Stimulated activated CD4-positive, alpha-beta T cell treated with anti-CD3 and anti-CD28 coated beads, Interleukin-2, amount 100 ng/mL, for 4 hours (primary cell): ENCODE measurements around the gene CEP135.
"Not testable (repeated sequence)": the region's sequence is repeated elsewhere in the genome, so short reads cannot be mapped to it uniquely, and the experiment has no call there.

Experiments
- DNase-seq: peaks from one replicate; pipeline ENCODE4 v3.0.0-alpha.2; 2020; ENCODE audit warnings: low read depth

The CEP135 gene

DNA sequence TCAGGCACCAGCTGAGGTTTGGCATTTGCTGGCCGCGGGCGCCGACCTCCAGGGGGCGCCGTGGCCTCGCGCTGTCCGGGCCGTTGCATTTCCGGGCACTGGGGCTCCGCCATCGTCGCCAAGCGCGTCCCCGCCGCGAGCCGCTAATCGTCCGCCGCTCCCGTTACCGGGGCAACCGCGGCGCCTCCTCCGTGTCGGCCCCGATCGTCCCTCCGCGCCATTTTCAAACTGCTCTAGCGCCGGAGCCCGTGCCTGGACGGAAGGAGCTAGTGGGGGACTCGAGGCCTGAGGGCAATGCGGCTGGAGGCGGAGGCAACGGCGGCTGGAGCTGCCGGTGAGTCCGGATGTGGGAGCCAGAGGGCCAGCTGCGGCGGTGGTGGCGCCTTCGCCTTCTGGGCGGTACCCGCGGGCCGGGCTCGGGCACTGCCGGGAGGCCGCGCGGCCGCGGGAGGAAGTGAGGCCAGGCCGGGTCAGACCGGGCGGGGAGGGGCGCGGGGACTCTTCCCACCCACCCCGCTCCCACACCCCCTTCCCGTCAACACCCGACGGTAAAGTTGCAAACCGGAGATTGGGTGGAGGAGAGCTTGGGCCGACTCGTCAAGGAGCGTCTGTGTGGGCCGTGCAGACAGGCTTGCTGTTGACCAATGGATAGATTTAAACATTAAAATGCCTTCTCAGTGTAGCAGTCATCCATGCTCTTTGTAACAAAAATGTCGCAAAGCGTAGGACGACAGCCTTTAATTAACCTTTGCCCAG lies at the start of gene CEP135:
CEP135 (plus strand) TSS at position 220 of the 756 bp plus-strand sequence. CDS start 3,186 bp downstream, outside the sequence.
- peak; percentile 81 for DNase-seq

- no peak for DNase-seq
Observed at GRCh38 chr4:55902677-55903076, 46.1 kb upstream of the CEP135 start.

DNA sequence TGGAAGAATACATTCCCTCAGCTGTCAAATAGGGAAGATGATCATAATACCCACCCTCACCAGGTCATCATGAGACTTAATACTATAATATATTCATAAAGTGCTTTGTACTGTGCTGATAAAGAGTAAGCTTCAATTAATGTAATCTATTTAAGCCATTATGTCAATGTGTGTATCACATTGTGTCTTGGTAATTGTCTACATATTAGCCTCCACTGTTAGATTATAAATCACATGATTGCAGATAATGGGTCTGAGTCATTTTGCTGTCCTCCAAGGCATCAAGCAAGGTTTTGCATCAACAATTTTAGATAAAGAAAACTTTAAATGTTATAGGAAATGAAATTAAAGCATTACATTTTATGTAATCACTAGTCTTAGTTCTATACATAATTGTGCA lies 45.2 kb upstream of the CEP135 start:
- no peak for DNase-seq

DNA sequence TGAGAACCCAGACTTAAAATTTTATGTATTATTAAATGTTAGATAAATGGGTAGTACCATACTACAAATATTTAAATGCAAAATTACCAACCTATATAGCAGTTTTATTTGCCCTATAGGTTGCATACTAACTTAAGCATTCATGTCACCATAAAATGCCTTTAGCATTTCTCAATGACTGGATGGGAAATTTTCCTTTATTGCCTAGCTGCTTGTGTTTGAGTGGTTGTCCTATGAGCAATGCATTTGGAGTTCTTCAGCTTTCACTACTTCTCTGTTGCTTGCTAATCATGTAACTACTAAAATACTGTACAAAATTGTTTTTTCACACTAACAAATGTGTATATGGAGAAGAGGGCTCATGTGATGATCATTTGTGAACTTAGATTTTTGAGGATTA lies 44.2 kb upstream of the CEP135 start:
- DNase-seq: no peak

- no peak for DNase-seq
Observed at GRCh38 chr4:55906323-55906722, 42.4 kb upstream of the CEP135 start.

DNA sequence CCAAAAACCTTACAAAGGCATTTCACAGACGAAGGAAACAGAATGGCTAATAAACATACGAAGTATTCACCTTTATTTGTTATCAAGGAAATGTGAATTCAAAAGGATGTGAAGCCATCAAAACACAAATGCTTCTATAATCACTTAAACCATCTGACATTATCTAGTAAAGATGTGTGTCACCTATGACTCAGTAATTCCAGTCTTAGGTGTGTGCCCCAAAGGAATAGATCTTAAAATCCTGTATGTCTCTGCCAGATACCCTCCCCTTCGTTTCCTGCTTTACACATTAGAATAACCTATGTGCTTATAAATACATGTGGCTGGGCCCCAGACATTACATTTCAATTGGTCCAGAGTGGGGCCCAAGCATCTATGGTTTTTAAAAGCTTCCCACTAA lies 41.8 kb upstream of the CEP135 start:
- peak; percentile 5 for DNase-seq

- DNase-seq: no peak
Observed at GRCh38 chr4:55907469-55907868, 41.3 kb upstream of the CEP135 start.

DNA sequence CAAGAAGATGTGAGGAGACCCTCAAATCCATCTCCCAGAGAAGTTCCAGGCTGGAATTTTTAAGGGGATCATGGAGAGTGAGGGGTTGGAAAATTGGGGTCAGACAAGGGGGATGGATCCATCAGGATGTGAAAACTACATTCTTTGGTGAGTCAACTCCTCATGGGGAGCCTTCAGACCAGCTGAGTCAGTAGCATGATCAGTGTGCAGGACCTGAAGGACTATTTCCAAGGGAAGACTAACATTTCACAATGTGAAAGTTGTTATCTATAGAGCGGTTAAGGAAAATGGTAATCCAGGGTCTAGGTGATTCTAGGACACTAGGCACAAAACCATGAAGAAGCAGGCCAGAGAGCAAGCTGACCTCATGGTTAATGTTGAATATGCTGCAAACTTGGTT lies 38.6 kb upstream of the CEP135 start:
- DNase-seq: no peak

- no peak for DNase-seq
Observed at GRCh38 chr4:55912249-55912648, 36.5 kb upstream of the CEP135 start.

GRCh38 chr4:55920571-55920970 lies 28.2 kb upstream of the CEP135 start:
- DNase-seq: no peak

DNA sequence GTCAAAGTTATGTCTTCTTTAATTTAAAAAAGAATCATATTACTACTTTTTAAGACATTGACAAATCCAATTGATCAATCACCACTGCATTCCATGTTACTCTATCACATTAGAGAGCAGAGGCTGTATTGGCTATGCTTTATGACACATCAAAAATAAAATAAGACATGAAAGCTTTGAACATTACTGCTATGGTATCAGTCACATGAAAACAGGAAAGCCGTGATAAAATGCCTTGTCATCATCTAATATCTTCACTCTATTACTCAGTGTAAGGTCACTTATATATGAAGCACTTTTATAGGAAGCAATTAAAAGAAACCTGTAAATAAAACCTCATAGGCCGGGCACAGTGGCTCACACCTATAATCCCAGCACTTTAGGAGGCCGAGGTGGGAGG lies 27.7 kb upstream of the CEP135 start:
- no peak for DNase-seq

DNA sequence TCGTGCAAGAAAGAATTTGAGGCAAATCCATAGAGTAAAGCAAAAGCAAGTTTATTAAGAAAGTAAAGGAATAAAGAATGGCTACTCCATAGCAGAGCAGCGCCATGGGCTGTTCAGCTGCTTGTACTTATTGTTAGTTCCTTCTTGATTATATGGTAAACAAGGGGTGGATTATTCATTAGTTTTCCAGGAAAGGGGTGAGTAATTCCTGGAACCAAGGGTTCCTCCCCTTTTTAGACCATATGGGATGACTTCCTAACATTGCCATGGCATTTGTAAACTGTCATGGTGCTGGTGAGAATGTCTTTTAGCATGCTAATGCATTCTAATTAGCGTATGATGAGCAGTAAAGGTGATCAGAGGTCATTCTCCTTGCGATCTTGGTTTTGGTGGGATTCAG lies 23.5 kb upstream of the CEP135 start:
- no peak for DNase-seq

DNA sequence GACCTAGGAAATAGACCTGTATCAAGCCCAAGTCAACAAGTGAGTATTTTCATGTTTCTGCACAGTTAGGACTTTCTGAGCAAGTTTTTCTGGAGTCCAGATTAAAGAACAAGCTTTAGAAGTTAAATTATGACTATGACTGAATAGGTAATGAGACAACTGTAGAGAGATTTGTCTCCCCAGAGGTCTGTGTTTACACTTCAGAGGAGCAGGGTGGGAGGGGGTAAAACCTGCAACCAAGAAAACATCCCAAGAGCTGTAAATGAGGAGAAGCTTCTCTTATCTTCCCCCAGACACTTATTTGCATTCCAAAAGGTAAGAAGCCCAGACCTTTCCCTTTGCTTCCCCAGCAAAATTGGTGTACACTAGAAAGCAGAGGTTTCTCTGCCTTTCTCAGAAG lies 22.1 kb upstream of the CEP135 start:
- DNase-seq: no peak

DNA sequence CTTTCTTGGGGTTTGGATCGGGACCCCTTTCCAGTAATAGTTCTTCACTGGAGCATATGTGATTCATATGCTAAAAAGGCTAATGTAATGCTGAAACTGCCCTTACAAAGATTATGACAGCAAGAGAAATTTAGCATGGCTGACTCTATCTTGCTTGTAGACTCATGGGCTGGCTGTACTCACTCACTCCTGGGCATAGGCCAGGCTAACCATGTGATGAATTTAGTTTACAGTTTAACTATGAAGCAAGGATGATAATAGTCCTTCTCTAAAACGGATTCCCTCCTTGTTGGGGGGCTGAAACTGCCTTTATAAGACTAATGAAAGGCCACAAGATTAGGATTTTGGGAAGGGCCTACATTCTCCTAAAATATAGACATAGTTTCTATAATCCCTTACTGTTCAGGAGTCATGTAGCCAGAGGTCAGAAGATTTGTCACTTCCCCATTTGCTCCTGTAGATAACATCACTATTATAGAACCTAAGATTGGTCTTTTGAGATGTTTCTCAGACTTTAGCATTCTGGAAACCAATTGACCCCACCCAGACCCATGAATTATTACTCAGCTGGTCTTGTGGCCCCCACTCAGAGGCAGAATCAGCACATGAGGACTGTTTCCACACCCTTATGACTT lies 20.8 kb upstream of the CEP135 start:
- no peak for DNase-seq

DNA sequence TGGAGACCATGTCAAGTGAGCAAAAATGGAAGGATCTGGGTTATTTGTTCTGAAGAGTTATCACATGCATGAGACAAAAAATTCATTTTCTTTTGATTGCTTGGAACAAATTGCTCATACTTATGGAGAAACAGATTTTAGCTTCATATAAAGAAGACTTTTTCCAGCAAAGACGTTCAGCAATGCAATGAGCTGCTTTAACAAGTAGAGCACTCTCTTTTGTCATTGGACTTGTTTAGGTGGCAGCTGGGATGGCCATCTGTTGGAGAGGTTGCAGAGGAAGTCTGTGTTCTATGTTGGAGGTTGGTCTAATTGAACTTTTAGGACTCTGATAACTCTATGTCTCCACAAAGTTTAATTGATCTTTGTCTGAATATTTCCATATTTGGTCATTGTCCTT lies 19.9 kb upstream of the CEP135 start:
- DNase-seq: no peak

DNA sequence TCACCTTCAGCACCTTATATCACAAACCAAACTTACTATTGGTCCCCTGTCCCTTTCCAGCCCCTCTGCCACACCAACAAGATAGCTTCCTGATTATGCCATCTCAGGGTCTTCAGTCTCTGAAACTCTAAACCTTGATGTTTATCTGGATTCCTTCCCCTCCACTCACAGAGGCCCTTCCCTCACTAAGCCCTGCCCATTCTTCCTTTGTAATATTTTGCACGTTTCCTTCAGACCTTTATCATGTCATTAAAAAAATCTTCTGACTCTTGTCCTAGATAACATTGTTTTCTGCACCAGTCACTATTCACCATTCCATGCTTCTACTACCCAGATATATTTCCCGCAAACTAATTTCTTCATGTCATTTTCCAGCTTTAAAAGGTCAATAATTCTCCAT lies 17.7 kb upstream of the CEP135 start:
- DNase-seq: no peak

- no peak for DNase-seq
Observed at GRCh38 chr4:55931833-55932232, 16.9 kb upstream of the CEP135 start.

GRCh38 chr4:55932511-55932910 lies 16.2 kb upstream of the CEP135 start:
- no peak for DNase-seq

- no peak for DNase-seq
Observed at GRCh38 chr4:55933611-55934010, 15.1 kb upstream of the CEP135 start.

DNA sequence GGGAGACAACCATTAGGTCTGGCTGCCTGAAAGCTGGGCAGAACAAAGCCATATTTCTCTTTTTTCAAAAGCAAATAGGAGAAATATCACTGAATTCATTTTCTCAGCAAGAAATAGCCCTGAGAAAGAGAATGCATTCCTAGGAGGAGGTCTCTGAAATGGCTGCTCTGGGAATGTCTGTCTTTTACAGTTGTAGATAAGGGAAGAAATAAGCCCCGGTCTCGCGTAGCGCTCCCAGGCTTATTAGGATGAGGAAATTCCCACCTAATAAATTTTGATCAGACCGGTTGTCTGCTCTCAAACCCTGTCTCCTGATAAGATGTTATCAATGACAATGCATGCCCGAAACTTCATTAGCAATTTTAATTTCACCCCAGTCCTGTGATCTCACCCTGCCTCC lies 12.8 kb upstream of the CEP135 start:
- not testable (repeated sequence) for DNase-seq

DNA sequence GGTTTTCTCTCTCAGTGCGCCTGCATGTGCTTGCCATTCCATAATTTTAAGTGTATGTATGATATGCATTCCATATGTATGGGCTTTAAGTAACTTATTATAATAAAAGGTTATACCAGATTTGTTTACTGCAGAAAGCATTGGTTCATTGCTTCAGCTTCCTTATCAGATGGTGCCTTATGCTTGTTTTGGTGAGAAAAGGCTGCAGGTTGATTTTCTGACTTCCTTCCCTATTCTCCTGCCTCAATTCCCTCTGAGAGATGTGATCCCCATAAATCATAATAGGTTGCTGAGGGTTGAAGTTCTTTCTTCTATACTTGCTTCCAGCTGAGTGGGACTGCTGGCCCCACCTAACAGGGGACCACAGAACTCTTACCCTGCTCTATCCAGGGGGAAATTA lies 10.3 kb upstream of the CEP135 start:
- DNase-seq: no peak

- DNase-seq: no peak
Observed at GRCh38 chr4:55939421-55939820, 9.3 kb upstream of the CEP135 start.

DNA sequence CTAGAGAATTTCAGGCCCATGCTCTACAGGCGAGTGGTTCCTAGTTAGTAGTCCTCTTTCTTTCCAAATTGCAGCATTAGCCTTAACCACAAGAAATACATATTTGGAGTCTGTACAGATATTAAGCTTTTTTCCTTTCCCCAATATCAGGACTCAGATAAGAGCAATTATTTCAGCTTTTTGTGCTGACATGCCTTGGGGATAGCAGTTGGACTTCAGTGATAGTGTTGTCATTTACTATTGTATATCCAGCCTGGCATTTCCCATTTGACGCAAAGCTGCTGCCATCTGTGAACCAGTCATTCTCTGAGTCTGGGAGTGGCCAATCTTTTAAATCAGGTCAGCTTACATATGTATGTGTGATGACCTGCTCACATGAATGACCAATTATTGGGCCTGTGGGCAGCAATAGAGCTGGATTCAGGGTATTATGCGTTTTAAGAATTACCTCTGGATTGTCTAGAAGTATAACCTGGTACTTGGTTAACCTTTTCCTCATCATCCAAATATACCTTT lies 6.8 kb upstream of the CEP135 start:
- DNase-seq: no peak
